Measurements from ENCODE around the gene MMP12.

DNA sequence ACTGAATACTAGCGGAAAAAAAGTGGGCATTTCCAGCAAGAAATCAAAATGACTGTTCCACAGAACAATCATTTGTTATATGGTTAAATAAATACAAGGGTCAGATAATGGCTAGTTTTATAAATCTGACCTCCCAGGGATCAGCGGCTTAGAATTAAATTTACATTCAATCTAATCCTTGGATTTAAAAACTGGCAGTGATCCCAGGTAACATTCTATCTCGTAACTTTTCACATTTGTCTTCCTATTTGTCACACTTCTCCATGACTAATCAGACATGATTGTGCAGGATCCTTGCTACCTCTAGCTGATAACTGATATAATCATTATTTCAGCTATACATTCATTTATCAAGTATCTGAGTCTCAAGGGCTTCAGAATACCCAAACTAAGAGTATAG, 28.5 kb downstream of the MMP12 start:
- TF ChIP-seq, protein P1, sequence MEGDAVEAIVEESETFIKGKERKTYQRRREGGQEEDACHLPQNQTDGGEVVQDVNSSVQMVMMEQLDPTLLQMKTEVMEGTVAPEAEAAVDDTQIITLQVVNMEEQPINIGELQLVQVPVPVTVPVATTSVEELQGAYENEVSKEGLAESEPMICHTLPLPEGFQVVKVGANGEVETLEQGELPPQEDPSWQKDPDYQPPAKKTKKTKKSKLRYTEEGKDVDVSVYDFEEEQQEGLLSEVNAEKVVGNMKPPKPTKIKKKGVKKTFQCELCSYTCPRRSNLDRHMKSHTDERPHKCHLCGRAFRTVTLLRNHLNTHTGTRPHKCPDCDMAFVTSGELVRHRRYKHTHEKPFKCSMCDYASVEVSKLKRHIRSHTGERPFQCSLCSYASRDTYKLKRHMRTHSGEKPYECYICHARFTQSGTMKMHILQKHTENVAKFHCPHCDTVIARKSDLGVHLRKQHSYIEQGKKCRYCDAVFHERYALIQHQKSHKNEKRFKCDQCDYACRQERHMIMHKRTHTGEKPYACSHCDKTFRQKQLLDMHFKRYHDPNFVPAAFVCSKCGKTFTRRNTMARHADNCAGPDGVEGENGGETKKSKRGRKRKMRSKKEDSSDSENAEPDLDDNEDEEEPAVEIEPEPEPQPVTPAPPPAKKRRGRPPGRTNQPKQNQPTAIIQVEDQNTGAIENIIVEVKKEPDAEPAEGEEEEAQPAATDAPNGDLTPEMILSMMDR (IDR thresholded peaks at IDR 0.05) = no peak
- TF ChIP-seq EP300 (IDR thresholded peaks at IDR 0.05) = no peak

Measured in tibial nerve (tissue), 4 donors.